GOT3 (cell line): Measurements from ENCODE around the gene KIF11.

Experiments
- DNase-seq: peaks from one replicate; lab custom pipeline; 2025; ENCODE audit warnings: mixed read lengths; lab: John Stamatoyannopoulos, UW

Gene KIF11

GRCh38 chr10:92677708-92678107 lies 84.8 kb downstream of the KIF11 start:
- no peak for DNase-seq

GRCh38 chr10:92678206-92678605 lies 85.3 kb downstream of the KIF11 start:
- DNase-seq = no peak

DNA sequence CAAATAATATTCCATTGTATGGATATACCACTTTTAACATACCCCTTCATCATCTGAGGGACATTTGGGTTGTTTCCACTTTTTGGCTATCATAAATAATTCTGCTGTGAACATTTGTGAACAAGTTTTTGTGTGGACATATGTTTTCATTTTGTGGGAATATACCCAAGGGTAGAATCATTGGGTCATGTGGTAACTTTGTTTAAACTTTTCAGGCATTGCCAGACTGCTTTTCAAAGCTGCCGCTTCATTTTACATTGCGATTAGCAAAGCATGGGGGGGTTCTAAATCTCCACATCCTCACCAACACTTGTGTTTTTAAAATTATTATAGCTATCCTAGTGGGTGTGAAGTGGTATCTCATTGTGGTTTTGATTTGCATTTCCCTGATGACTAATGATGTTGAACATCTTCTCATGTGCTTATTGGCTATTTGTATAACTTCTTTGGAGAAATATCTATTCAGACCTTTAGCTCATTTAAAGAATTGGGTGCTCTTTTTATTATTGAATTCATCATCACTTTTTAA lies 88.4 kb downstream of the KIF11 start:
- DNase-seq = no peak

DNA sequence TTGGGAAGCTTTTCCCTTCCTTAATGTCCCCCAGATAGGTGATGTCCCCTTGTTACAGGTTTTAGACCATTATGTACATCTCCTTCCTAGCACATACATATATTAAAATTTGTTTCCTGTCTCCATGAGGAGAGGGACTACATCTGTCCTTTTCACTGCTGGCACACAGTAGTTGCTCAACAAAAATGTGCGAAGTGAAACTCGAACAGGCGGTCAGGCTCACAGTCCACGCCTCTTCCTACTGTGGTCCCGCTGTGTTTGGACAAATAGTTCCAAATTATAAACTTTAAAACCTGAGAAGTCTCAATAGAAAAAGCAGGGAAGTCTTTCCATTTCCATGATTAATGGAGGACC lies 95.6 kb downstream of the KIF11 start:
- no peak for DNase-seq

DNA sequence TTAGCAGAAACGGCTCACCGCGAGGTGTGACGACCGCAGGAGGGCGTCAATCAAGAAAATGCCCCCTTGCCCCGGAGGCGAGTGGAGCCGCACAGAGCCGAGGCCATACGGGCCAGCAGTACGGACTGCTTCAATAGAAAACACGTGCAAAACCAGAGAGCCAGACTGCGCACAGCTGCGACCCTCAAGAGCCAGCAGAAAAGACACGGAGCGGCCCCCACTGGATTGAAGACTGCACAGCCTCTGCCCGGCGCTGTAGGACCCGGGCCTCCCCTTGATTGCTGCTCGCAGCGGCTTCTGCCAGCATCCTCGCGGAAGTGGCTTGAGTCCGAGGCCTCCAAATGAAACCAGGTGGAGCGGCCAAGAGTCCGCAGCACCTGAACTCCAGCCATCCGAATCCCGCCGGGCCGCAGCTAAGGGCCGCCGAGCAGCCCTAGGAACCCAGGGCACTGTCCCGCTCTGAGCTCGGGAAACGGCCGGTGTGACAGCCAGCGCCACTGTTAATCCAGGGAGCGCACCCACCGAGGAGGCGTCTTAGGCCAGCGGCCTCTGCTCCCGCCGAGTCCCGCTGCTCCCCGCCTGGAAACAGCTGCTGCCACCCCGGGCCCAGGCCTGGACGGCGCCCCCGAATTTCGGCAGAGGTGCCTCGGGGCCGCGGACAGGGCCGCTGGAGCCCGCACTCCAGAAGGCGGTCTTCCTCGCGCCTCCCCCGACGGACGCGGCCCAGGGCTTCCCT lies 96.2 kb downstream of the KIF11 start:
- DNase-seq = no peak

DNA sequence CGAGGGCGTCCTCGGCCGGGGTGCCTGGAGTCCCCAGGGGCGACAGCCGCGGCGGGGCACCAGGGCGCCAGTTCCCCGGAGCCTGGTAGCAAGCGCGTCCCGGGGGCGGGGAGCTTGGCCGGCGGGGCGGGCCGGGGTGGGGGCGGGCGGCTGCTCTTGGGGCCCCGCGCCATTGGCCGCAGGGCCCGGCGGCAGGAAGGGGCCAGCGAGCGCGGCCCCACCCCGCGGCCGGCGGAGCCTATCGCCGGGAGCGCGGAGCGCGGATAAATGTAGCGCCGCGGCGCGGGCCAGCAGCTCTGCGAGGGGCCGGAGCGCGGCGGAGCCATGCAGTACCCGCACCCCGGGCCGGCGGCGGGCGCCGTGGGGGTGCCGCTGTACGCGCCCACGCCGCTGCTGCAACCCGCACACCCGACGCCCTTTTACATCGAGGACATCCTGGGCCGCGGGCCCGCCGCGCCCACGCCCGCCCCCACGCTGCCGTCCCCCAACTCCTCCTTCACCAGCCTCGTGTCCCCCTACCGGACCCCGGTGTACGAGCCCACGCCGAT lies 96.8 kb downstream of the KIF11 start, which contains the start of gene HHEX:
Gene HHEX (plus strand): TSS at position 293 of the 548 bp plus-strand sequence. CDS start 32 bp downstream, at position 325.
- DNase-seq = peak; percentile 7

DNA sequence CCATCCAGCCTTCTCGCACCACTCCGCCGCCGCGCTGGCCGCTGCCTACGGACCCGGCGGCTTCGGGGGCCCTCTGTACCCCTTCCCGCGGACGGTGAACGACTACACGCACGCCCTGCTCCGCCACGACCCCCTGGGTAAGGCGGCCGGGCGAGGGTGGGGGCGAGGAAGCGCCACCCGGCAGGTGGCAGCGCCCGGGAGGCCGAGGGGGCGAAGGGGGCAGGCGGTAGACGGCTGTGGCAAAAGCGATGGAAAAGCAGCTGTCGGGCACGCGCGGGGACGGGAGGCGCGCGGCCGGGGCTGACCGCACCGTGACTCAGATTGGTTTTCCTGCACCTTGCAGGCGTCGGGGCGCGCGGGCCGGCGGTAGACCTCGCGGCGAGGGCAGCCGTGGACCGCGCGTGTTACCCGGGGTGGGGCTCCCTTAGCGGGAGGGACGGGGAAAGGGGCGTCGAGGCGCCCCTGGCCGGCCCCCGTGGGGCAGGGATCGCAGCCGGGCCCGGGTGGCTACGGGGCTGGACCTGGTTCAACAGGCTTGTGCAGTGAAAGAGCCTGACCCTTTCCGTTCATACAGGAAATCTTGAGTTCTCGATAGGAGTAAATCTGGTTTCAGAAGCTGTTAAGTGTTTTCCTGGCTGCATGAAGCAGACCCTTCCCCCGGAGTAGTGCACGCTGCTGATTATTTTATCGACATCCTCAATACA lies 97.4 kb downstream of the KIF11 start:
- peak; percentile 17 for DNase-seq

DNA sequence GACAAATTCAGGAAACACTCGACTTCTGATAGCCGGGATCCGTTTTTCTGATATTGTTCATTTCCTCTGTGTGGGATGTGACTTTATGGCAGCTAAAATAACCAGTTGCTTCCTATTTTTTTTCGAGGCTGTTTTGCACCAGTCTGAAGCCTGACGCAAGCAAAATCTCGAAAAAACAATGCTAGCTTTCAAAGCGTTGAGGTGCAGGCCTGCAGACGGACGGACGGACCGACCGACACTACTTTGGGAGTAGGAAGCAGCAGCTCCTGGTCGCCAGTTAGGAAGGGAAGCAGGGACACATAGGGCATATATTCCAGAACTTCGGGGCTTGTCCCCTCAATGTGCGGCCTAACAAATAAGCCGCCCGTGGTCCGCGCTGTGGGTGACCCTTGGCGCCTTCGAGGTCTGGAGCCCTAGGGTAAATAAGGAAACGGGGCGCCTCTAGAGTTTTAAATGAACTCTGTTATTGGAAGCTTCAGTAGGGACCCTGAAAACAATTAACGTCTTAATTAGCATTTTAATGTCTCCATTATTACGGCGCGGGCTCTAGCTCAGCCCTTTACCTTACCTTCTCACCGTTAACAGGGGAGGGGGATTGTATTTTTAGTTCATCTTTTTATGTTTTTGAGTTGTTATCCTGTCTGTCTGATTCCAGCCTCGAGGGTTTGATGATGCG lies 98.1 kb downstream of the KIF11 start:
- no peak for DNase-seq

- DNase-seq = no peak
Measured at GRCh38 chr10:92691591-92692079, 98.7 kb downstream of the KIF11 start.

- no peak for DNase-seq
Measured at GRCh38 chr10:92692080-92692671, 99.2 kb downstream of the KIF11 start.

GRCh38 chr10:92692697-92693533 lies 100.0 kb downstream of the KIF11 start:
- no peak for DNase-seq

GRCh38 chr10:92693534-92693893 lies 100.6 kb downstream of the KIF11 start:
- DNase-seq = no peak

DNA sequence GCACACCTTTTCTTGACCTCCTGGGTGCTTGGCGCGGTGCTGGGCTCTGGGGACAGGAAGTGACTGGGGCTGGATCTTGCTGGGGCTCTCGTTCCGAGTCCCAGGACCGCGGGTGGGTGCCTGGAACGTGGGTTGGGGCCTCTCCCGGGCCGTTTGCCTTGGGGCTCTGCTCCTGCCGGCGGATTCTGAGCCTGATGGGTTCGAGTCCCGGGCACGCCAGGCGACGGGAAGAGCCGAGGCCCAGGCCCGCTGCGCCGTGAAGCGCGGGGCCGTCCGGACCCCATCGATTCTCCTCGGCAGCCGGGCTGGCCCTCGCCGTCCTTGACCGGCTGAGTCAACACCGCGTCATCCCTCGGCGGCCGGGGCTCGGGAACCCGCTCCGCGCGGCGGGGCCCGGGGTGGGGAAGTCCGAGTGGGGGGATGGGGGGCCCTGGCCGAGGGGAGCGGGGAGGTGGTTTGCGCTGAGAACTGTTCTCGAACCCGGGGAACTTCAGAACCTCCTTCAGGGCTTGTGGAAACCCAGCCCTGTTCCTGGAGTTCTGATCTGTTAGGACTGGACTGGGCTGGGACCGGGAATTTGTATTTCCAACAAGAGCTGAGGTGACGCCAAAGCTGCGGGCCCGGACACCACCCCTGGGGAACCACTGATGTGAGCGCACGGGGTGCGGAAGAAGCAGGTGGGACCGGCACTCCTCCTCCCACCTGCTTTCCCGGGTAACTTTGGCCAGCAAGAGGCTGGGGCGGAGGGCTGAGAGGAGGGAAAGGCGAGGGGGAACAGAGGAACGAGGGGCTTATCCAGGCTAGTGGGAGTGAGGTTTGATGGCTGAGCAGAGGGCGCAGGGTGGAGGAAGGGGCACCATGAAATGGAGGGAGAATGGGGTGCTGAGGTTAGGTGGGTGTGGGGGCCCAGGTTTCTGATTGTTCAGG lies 103.0 kb downstream of the KIF11 start:
- DNase-seq = no peak

GRCh38 chr10:92696606-92697383 lies 103.9 kb downstream of the KIF11 start:
- DNase-seq = no peak

GRCh38 chr10:92697663-92698511 lies 105.0 kb downstream of the KIF11 start:
- no peak for DNase-seq

- no peak for DNase-seq
Measured at GRCh38 chr10:92699193-92699517, 106.2 kb downstream of the KIF11 start.

GRCh38 chr10:92699518-92700381 lies 106.8 kb downstream of the KIF11 start:
- no peak for DNase-seq
